ENCODE data around the gene SLC43A3.
"Not testable (repeated sequence)": the region's sequence is repeated elsewhere in the genome, so short reads cannot be mapped to it uniquely, and the experiment has no call there.

Gene SLC43A3

GRCh38 chr11:57379732-57380131 lies 47.2 kb downstream of the SLC43A3 start:
- DNase-seq (ENCODE audit: low read depth), result no peak

- DNase-seq (ENCODE audit: low read depth), result no peak
These were observed 48.7 kb downstream of the SLC43A3 start for GRCh38 chr11:57378186-57378585.

- DNase-seq (ENCODE audit: low read depth), result no peak
These were observed 49.8 kb downstream of the SLC43A3 start for GRCh38 chr11:57377107-57377506.

GRCh38 chr11:57376095-57377090 lies 50.5 kb downstream of the SLC43A3 start:
- no peak for DNase-seq (ENCODE audit: low read depth)

GRCh38 chr11:57375490-57375889 lies 51.4 kb downstream of the SLC43A3 start:
- DNase-seq (ENCODE audit: low read depth), result no peak

DNA sequence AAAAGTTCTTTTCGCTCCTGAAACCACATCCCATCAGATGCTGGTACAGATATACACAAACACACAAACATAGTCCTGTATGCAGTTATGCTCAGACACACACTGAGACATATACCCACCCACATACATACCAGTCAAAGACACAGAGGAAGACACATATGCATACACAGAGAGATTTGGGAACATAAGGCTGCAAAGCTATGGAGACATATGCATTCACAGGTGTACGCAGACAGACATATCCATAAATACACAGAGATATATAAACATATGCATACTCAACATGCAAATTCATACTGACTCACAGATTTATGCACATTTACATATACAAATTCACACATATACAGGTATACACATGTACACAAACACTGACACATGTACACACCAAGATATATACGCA lies 52.0 kb downstream of the SLC43A3 start:
- DNase-seq (ENCODE audit: low read depth), result no peak

DNA sequence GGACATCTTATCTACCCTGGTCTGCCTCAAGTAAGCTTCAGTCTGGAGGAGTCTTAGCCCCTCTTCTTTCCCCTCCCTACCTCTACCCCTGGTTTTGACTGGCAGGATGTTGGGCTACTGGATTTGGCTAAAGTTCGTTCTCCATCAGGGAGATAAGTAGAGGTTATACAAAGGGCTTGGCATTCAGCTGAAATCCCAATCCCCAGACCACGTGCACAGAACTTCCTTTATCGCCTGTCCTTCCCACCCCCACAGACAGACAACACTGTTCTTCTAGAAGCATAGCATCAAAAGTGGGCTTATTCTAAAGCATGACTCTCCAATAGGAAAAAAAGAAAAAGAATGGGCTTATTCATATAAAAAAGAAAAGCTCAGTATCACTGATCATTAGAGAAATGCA lies 53.8 kb downstream of the SLC43A3 start:
- no peak for DNase-seq (ENCODE audit: low read depth)

DNA sequence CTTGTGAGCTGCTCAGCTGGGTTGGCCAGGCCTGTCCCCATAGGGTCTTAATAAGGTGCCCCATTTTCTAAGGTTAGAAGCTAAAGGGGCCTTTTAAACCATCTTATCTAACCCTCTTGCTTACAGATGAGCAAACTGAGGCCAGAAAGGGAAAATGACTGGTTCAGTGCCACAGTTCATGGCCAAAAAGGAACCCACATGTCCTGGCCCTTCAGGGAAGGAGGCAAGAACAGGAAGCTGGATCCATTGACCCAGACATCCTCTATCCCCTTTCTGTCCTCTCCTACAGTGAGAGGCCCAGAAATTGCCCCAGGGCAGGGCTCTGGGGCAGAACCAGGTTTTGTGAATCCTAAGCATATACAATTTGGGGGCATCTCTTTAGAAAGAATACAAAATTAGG lies 56.0 kb downstream of the SLC43A3 start:
- DNase-seq (ENCODE audit: low read depth), result no peak

DNA sequence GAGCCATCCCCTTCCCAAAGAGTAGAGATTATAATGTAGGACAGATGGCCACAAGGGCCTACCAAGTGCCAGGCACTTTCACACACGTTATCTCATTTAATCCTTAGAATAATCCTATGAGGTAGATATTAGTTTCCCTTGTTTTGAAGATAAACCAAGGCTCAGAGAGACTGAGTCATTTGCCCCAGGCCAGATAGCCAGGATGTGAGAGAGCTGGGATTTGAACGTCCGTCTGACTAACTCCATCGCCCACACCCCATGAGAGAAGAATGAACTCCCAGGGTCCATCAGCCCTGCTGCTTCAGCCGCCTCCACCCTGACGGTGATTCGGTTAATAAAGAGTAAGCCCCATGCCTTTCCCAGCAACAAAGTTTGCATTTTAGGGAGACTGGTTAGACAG lies 56.7 kb downstream of the SLC43A3 start:
- DNase-seq (ENCODE audit: low read depth), result no peak

DNA sequence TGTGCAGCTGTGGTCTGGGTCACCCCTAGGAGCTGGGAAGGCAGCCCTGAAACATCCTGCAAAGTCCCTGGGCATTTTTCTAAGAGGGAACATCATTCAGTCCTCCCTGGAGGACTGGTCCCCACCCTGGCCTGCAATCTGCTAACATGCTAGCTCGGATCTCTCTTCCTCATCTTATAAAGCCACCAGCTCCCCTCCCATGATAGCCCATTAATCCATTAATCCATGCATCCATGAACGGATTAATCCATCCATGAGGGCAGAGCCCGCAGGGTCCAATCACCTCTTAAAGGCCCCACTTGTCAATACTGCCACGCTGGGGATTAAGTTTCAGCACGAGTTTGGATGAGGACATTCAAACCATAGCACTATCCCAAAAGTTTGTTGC lies 58.1 kb downstream of the SLC43A3 start:
- DNase-seq (ENCODE audit: low read depth), result no peak

DNA sequence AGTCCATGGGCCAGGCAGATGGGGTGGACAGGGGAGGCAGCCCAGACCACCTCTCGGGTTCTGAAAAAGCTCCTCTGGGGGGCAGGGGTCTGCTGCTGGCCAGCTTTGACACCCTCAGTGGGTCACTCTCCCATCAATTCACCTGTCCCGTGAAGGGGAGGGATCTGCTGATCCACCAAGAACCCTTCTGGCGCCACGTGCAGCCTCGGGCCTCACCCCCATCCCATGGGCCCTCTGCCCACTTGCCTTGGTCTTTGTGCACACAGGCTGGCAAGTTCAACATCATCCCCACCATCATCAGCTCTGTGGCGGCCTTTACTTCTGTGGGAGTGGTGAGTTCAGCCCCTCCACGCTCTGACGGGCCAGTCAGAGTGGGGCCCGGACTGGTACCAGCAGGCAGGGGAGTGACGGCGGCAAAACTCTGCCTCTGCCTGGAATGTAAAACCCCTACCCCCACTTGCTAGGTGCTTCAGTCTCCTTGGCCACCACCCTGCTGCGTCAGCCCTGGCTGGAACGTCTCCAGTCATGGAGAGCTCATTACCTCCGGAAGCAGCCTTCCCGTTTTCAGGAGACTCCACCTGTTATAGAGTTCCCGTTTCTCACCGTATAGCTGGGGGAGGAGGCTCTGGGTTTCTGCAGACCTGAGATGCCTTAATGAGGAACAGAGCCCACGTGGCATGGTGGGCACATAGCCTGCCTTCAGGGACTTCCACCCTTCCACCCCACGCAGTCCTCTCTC lies 58.6 kb downstream of the SLC43A3 start:
- DNase-seq (ENCODE audit: low read depth), result no peak

DNA sequence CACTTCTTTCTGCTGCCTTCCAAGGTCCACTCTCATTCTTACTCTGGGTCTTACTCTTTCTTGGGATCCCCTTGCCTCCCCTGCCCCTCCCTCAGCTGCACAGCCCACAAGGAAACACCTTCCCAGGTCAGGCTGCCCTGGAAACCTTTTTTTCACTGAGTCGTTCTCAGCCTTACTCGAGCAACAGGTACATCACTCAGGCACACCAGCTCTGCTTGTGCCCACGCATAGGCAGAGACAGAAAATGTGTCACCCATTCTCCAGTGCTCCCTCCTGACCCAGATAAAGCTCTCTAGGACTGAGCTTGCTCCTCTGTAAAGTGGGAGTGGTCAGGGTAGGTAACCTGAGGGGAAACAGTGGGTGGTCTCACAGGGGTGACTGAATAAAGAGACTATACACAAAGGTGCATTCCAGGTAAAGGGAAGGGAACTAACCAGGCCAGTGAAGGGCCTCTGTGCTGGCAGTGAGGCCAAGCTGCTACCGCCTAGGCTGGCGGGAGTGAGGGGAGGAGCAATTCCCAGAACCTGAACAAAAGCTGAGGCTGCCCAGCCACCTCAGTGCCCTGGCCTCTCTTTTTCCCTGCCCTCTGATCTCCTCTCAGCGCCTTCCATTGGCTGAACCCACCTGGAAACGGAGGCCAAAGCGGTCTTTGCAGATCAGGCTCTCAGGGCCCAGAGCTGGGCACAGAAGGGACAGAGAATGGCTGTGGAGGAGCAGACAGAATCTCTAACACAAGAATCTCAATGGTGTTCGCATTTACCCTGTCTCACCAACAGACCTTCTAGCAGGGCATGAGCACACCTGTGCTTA lies 61.9 kb downstream of the SLC43A3 start:
- no peak for DNase-seq (ENCODE audit: low read depth)

- no peak for DNase-seq (ENCODE audit: low read depth)
These were observed 63.5 kb downstream of the SLC43A3 start for GRCh38 chr11:57363131-57364080.

- no peak for DNase-seq (ENCODE audit: low read depth)
These were observed 65.0 kb downstream of the SLC43A3 start for GRCh38 chr11:57361926-57362325.

DNA sequence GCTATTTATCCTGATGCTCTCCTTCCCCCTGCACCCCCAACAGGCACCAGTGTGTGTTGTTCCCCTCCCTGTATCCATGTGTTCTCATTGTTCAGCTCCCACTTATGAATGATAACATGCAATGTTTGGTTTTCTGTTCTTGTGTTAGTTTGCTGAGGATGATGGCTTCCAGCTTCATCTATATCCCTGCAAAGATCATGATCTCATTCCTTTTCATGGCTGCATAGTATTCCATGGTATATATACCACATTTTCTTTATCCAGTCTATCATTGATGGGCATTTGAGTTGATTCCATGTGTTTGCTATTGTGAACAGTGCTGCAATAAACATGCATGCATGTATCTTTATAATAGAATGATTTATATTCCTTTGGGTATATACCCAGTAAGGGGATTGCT lies 65.5 kb downstream of the SLC43A3 start:
- DNase-seq (ENCODE audit: low read depth), result not testable (repeated sequence)

DNA sequence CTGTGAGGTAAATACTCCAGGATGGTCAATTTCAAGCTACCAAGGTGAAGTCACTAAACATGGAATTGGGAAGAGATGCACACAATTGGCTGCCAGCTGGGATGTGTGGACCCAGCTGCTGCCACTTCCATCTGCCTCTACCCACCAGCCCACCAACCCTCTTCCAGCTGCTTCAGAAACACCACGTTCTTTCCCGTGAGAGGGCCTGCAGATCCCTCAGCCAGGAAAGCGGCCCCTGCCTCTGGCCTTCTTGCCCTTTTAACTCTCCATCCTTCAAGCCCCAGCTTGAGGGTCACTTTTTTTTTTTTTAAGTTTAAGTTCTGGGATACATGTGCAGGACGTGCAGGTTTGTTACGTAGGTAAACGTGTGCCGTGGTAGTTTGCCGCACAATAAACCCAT lies 65.9 kb downstream of the SLC43A3 start:
- DNase-seq (ENCODE audit: low read depth), result no peak

DNA sequence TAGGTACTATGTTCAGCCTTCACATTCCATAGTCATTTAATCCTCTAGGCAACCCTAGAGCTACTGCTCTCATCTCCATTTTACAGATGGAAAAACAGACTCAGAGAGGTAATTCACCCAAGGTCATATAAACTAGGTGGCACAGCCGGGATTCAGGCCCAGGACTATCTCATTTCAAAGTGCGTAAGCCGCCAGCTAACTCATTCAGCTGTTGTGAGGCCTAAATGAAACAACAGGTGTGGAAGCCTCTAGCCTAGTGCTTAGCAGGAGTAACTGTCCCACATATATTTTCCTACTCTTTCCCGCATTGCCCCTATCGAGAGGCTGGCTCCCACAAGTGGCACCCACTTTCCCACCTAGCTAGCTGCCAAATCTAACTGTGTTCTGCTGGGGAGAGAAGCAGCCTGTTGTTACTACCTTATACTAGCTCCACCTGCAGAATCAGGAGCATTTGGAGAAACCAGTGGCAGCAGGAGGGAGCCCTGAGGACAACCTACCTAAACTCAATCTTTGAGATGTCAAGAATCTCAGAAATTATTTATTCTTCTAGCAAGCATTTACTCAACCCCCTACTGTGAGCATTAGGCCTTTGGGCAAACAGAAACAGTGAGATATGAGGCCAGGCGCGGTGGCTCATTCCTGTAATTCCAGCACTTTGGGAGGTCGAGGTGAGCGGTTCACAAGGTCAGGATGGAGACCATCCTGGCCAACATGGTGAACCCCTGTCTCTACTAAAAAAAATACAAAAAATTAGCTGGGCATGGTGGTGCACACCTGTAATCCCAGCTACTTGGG lies 66.8 kb downstream of the SLC43A3 start:
- DNase-seq (ENCODE audit: low read depth), result no peak

DNA sequence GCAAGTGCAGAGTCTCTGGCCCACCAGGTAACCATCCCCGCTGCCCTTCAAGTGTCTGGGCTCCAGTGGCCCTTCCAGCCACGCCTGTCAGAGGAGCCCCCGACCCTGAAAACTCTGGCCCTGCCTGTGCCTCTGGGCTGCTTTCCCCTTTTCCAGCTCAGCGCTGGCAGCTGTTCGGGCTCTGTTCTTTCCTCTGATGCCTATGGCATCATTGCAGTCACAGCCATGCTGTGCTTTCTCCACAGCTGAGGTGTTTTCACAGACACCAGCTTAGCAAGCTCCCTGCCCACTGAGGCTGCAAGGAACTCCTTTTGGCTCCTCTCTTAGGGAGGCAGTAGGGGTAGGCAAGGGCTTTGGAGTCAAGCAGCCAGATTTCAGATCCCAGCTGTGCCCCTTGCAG lies 67.5 kb downstream of the SLC43A3 start:
- DNase-seq (ENCODE audit: low read depth), result no peak

- DNase-seq (ENCODE audit: low read depth), result no peak
These were observed 67.9 kb downstream of the SLC43A3 start for GRCh38 chr11:57358991-57359390.

- no peak for DNase-seq (ENCODE audit: low read depth)
These were observed 68.4 kb downstream of the SLC43A3 start for GRCh38 chr11:57358543-57358961.
